Fibroblast of skin of scalp (primary cell): ENCODE data around the gene ADGRB3.

ENCODE experiments used
- DNase-seq: peaks from one replicate; pipeline ENCODE4 v3.0.0-alpha.2; 2013

Gene ADGRB3

GRCh38 chr6:68709091-68709490 is 74.0 kb downstream of the ADGRB3 start:
- no peak for DNase-seq

DNA sequence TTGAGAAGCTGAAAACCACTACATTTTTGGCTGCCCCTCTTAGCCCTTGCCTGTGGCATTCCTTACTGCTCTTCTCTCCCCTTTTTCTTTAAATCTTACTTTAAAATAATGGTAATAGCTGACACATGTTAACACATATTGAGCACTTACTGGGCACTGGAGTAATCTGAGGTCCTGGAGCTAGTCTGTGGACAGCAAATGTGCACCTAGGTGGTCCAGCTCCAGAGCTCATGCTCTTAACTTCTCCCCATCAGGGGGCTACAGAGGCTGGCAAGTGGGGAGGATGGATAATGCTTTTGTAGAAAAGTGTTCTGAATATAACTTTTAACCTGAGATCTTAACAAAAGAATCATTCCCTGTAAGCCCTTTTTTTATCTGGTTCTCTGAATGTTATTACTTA is 74.8 kb downstream of the ADGRB3 start:
- DNase-seq: peak; percentile 2

GRCh38 chr6:68710496-68710895 is 75.4 kb downstream of the ADGRB3 start:
- no peak for DNase-seq

GRCh38 chr6:68710916-68711315 is 75.8 kb downstream of the ADGRB3 start:
- no peak for DNase-seq

DNA sequence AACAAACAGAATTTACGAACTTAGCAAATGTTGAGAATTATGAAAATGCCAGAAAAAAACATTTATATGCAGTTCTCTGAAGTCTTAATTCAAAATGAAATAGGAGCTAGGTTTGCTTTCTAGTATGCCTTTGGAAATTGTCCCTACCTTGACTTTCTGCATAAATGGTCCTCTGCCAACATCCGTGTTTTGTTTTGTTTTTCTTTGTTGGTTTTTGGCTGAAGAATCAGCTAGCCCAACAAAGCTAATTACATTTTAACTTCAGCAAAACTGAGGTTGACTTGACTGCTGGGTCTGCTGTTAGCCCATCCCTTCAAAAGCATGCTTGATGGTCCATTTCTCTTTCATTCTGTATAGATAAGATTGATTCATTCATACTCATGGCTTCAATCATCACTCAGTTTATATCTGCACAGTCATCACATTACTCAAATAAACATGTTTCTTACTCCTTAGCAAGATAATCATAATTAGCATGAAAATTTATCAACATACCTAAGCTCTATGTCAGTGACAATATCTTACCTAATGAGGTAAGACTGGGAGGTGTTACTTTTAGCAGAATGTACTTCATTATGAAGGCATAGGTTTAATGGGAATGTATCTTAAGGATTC is 76.4 kb downstream of the ADGRB3 start:
- DNase-seq: no peak

DNA sequence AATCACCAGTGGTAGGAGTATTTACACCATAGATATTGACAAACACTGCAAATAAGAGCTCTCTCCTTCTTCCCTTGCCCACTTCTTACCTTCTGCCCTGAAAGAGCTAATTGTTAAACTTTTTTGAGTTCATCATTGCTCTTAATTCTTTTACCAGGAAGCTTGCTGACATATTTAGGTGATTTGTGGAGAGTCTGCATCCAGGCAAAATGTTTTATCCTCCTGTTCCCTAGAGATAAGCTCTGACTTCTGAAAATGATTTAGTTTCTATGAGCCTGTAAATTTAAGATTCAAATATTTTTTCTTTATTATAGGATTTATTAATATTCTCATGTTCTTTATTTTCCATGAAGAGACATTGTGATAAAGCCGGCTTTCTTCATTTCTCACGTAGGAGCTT is 81.5 kb downstream of the ADGRB3 start:
- no peak for DNase-seq

DNA sequence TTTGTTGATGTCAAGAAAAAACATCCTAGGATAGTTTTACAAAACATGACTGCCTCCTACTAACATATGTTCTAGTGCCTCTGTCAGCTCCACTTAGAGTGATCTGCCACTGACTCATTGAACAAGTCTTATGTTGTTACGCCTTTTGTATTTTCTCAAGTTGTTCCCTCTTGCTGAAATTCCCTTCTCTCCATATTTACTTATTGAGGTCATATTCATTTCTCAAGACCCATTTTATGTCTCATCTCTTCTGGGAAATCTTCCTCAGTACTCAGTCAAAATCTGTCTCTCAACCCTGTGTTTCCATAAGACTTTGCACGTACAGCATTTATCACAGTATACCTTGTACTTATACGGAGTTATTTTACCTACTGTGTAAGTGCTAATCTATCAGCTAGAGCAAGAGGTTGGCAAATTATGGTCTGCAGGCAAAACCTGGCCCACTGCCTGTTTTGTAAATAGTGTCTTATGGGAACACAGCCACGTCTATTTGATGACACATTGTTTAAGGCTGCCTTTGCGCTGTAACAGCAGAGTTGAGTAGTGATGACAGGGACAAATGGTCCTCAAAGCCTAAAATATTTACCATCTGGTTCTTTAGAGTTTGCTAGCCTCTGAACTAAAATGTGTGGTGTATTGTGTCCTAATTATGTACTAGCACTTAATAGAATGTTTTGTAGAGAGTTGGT is 83.4 kb downstream of the ADGRB3 start:
- peak; percentile 93 for DNase-seq

DNA sequence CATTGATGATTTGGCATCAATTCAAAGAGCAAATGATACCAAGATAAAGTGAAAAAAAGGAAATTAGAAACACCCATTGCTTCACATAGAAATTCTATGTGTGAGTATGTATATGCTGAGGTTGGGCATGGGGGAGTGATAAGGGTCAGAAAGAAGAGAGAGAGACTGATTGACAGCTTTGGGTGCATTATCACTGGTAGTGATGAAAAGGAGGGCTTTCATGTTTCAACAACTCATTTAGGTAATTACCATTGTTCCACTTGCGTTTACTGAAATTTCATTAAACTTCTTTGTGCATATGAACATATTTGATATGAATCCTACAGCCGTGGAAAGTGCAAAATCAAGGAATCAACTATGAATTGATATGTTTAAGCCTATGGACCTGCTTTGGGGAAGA is 84.7 kb downstream of the ADGRB3 start:
- DNase-seq: no peak

- no peak for DNase-seq
Measured at GRCh38 chr6:68722891-68723527, 87.9 kb downstream of the ADGRB3 start.

DNA sequence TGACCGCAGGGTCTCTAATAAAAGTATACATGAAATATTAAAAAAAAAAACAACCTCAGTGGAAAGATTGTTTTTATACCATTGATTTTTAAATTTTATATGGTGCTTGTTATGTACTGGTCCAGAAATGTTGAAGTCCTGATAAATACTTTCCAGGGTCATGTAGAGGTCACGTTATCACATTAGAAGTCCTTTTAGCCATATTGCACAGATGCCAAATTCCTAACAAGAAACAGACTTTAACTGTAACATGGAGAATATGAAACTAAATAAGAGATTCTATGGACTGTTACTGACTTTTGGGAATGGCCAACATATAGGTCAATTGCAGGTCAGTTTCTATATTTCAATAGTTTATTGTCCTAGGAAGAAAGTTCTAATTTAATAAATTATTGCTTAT is 89.0 kb downstream of the ADGRB3 start:
- DNase-seq: peak; percentile 5

GRCh38 chr6:68726337-68726736 is 91.3 kb downstream of the ADGRB3 start:
- DNase-seq: no peak

DNA sequence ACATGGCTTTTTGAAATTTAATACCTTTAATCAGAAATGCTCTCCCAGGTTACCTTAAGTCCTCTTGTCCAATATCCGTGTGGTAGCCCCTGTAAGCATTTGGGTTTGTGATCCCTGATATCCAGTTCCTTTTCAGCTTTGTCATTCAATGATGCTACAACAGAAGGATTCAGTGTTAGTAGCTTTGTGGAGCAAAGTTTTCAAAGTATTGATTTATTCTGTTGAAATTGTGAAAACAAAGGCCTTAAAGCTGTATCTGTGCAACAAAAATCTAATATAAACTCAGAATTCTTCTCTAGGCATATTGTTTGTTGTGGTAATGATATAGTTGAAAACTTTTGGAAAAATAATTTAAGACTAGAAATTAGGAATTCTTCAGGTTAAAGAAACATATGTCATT is 91.9 kb downstream of the ADGRB3 start:
- no peak for DNase-seq

DNA sequence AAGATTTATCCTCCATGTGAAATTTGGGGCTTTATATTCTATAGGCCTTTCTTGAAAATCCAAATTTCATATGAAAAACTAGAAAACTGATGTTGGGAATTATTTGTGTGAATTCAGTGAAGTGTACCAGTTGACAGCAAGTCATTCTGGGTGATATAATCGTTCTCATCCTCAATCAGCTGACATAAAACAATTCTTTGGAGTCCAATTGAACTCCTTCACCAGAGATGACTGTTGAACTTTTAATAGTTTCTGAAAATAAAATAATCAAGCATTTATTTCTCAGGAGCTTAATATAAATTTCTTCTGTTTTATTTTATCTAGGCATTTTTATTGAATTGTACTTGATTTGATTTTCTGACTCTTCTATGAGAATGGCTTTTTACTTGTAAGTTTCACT is 92.6 kb downstream of the ADGRB3 start:
- no peak for DNase-seq

- DNase-seq: peak; percentile 4
Measured at GRCh38 chr6:68728159-68728979, 93.3 kb downstream of the ADGRB3 start.

DNA sequence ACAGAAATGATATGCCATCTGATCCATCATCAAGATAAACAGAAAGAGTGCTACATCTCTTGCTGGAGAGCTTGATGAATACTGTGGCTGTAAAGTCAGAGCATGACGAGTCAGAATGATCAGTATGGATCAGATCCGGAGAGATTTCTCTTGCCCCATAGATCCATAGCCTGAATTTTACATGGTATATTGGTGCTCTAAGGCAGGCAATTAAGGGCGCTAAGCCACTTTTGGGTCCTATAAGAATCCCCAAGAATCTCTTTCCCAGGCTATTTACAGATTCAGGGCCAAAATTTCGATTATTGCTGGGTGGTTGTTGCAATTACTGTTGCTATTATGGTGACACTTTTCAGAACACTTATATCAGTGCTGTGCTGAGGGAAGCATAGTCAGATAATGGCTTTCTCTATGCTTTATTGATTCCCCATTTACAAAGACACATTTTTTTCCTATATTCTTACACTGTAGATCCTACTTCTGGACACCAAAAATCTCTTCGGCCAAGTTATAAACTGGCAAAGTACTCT is 94.4 kb downstream of the ADGRB3 start:
- no peak for DNase-seq

DNA sequence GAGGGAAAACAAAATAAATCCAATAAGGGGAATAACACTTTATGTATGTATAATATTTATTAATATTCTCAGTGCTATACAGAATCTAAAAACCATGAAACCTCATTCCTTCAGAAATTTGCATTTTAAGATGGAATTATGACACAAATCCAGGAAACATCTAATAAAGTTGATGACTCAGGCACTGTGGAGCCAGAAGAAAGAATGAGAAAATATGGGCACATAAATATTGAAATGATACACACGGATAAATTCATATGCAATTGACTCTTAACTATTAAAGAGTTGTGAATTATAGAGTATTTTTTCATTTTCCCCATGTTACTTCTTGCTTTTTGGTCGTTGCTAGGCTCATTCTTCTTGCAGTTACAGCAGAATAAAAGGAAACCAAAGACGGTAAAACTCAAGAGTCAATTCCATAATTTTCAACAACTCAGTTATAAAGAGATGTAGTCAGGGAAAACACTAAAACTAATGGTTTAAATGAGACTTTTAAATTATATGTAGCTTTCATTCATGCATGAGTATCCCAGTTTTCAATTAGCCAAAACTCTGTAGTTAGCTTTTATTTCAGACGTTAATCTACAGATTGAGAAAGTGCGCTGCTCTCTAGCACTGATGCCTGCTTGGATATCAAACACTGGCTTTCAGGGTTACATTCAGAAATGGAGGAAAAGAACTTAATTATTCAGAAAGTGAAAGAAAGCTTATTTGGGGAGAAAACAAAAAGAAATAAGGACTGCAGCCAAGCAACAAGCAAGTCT is 95.4 kb downstream of the ADGRB3 start:
- DNase-seq: peak; percentile 8

DNA sequence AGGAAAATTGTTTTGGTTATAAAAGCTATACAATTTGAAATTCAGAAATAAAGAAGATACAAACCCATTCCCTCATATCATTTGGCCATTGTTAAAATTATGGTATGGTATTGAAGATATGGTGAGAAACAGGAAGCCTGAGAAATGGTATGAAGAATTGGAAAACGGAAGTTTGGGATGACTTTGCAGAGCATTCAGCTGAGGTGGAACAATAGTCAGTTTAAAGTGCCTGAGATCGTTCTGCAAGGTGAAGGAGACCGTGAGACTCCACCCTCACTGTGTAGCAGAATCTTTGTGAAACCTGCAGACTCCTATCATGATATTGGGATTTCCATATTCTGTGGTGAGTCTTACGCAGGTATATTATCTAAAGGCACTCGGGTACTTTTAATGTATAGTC is 97.3 kb downstream of the ADGRB3 start:
- no peak for DNase-seq

- DNase-seq: peak; percentile 64
Measured at GRCh38 chr6:68735866-68736265, 100.8 kb downstream of the ADGRB3 start.

DNA sequence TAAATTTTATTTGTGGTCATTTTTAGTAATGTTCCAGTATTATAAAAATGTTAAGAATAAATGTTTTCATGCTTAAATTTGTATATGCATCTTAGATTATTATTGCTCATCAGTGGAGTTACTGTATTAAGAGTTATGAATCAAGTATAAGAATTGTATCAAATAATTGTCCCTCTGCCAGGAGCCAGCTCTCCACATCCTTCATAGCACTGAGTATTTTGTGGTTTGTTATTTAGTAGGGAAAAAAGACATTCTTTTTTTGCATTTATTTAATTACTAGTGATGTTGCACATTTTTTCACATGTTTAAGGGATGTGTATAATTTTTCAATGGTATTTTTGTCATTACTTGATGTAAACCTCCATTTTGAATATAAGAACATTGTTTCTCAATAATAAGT is 102.0 kb downstream of the ADGRB3 start:
- peak; percentile 55 for DNase-seq

DNA sequence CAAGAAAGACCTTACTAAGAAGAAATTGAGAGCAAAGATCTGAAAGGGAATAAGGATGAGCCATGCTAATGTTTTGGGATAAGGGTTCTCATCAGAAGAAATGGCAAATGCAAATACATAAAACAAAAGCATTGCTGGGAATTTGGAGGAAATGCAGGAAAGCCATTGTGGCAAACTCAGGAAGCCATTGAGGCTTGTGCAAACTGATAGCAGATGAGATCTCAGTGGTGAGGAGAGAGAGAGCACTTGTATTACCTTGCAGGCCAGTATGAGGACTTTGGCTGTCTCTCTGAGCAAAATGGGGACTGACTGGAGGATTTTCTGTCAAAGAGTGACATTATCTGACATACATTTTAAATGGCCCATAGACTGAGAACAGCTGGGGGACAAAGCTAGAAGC is 103.0 kb downstream of the ADGRB3 start:
- no peak for DNase-seq

DNA sequence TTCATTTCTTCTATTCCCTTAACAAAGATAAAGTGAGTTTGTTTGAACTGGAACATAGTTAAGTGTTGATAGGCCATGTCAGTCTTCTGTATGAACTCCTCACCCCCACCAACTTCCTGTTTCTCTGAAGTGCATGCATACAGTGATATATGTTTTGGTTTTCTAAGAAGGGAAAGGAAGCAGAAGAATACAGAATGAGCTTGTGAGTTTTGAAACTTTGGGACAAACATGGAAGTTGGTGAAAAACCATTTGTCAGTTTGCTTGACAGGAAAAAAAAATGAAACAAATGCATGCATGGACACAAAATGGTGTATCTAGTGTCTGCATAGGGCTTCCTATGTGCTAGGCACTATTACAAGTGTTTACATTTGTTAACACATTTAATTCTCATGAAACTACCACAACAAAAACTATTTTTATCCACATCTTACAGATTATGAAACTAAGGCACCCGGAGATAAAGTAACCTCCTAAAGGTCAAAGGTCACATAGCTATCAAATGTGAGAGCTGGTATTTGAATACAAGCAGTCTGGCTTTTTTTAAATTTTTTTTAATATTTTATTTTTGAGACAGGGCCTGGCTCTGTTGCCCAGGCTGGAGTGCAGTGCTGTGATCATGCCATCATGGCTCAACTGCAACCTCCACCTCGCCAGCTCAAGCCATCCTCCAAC is 105.9 kb downstream of the ADGRB3 start:
- no peak for DNase-seq
